ENCODE measurements around the gene ALDOA. TPM values are rescaled to one million over a fixed set of nuclear protein-coding genes. Genes with fewer than 3 reads are reported as not detected.
A peak's percentile ranks its signal among the peaks of the same experiment; 100 is the strongest.

The ALDOA gene
- total and polyA plus RNA-seq, 9 of the 15 experiments (the other 6 are each of a cell fraction or from before 2014, with no cell fraction given) = 311 to 2,224 (median 1,293) TPM

DNA sequence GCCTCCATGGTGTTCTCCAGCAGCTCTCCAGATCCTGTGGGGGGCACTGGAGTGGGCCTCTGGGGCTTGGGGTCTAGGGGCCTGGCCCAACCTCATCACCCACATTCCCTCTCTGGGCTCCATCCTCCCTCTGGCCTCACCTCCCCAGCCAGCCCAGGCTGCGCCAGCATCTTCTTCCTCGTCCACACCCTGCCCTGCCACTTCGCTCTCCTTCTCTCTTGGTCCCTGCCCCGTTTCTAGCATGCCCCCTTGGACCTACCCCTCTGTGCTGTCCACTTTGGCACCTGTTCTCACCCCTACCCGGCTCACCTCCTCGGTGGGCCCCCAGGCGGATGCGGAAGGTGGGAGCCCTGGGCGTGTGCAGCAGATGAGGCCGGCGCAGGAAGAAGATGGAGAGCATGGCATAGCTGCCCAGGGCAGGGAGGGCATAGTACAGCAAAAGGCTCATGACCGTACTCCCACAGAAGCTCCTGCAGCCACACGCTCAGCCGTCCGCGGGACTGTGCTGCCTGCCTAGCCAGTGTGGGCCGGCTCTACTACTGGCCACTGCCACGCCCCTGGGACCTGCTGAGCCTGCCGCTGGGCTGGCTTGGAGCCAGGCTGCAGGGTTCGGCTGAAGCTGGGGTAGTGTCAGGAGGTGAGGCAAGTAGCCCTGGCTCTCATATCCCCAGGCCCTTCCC is 47.6 kb downstream of the ALDOA start, which contains the start of gene GDPD3 (continued):
- TF ChIP-seq, protein P1, sequence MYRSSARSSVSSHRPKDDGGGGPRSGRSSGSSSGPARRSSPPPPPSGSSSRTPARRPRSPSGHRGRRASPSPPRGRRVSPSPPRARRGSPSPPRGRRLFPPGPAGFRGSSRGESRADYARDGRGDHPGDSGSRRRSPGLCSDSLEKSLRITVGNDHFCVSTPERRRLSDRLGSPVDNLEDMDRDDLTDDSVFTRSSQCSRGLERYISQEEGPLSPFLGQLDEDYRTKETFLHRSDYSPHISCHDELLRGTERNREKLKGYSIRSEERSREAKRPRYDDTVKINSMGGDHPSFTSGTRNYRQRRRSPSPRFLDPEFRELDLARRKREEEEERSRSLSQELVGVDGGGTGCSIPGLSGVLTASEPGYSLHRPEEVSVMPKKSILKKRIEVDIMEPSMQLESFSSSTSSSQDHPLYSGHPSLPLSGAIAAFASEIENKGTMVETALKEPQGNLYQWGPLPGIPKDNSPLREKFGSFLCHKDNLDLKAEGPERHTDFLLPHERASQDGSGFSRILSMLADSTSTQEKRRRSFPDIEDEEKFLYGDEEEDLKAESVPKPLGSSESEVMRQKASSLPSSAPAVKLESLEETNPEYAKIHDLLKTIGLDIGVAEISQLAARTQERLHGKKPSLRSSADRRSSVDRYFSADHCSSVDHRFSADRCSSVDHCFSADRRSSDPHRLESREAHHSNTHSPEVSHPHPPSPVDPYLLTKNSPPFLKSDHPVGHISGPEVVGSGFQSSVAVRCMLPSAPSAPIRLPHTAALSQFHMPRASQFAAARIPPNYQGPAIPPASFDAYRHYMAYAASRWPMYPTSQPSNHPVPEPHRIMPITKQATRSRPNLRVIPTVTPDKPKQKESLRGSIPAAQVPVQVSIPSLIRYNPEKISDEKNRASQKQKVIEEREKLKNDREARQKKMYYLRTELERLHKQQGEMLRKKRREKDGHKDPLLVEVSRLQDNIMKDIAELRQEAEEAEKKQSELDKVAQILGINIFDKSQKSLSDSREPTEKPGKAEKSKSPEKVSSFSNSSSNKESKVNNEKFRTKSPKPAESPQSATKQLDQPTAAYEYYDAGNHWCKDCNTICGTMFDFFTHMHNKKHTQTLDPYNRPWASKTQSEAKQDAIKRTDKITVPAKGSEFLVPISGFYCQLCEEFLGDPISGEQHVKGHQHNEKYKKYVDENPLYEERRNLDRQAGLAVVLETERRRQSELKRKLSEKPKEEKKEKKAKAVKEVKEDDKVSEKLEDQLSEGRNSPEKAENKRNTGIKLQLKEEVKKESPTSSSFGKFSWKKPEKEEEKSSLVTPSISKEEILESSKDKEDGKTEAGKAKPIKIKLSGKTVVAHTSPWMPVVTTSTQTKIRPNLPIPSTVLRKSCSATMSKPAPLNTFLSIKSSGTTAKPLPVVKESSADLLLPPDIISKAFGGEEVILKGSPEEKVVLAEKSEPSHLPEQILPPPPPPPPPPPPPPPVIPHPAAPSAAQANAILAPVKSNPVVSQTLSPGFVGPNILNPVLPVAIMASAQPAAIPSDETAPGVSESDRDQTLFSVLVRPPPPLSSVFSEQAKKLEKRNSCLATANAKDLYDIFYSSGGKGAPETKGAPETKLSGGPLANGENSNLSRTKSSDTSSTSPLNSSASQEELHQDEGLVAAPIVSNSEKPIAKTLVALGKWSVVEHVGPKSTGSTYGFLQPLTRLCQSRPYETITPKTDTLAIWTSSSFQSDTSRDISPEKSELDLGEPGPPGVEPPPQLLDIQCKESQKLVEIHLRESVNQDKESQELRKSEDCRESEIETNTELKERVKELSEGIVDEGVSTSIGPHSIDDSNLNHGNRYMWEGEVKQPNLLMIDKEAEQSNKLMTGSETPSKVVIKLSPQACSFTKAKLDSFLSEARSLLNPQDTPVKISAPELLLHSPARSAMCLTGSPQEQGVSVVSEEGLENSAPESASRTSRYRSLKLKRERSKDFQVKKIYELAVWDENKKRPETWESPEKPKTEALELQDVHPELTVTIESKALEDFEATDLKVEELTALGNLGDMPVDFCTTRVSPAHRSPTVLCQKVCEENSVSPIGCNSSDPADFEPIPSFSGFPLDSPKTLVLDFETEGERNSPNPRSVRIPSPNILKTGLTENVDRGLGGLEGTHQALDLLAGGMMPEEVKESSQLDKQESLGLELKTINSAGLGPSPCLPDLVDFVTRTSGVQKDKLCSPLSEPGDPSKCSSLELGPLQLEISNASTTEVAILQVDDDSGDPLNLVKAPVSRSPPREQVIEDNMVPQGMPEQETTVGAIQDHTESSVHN (IDR thresholded peaks at IDR 0.05; ENCODE audit: borderline replicate concordance in 1 of 2, low read depth in 1 of 2) = no peak
- TF ChIP-seq CREB3 (tag; conservative IDR thresholded peaks at IDR 0.05; ENCODE audit: low read depth) (no peak), MTA1 (IDR thresholded peaks at IDR 0.05; ENCODE audit: borderline replicate concordance) (no peak), POLR3A (IDR thresholded peaks at IDR 0.05; ENCODE audit: borderline replicate concordance, extremely low read depth, insufficient read depth, insufficient read length) (no peak), TBP (optimal IDR thresholded peaks at IDR 0.05; ENCODE audit: low read depth, low read length) (peak; percentile 21), ZNF444 (CRISPR knock-in tag; IDR thresholded peaks at IDR 0.05) (no peak), NR4A1 (CRISPR knock-in tag; IDR thresholded peaks at IDR 0.05) (no peak), NR4A1 (tag; IDR thresholded peaks at IDR 0.05) (no peak)

Data from K562 (cell line).